Left forelimb (tissue), 1 donor: Measurements from ENCODE around the gene HADH.
"Not testable (repeated sequence)": the region's sequence is repeated elsewhere in the genome, so short reads cannot be mapped to it uniquely, and the experiment has no call there.

Experiments used
- DNase-seq: peaks from one replicate; pipeline ENCODE4 v3.0.0-alpha.2; 2018; ENCODE audit warnings: low spot score

HADH gene

DNA sequence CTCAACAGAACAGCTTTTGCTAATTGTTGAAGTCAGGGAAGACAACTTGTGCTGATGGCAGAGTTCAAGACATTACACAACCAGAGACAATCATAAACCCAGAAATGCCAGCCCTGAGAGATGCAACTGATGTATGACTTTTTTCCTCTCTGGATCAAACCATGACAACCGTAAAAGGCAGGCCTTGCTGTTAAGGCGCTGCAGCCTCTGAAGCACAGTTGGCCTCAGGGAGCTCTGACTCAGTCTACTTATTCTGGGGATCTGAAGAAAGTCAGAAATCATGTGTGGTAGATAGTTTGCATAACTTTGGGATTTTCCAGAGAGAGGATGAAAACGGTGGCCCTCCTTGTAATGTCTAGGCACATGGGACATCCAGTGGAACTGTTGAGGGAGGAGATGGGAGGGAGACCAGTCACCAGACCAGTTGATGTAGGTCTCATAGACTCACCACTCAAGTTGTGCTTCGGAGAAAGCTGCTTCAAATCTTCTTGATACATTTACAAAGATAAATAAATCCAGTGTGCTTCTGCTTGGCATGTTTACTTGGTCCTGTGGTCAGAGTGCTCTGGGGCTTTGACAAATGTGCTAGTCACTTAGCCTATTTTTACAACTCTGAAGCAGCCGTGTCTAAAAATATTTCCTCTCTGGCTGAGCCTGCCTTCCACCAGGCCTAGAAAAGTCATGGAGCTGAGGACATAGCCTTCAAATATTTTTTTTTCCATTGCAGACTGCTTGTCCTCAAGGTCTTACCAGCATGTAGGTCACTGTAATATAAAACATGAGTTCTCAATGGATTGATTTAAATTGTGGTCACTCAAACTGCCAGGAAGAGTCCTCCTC lies 7.5 kb downstream of the HADH start:
- DNase-seq = no peak

DNA sequence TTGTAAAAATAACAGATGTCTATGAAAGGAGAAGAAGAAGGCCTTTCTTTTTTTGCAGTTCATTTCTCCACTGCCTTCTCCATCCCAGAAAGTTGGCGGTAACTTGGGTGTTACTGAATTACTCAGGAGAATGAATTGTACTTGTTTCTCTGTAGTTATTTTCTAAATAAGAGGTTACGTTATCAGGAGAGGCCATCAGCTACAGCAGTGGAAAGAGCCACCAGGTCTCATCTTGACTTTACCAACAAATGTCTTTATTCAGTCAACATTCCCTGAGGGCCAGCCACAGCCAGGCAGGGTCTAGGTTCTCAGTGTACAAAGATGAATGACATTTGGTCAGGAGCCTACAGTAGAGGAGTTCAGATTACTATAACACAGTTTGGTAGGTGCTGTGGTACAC lies 8.1 kb downstream of the HADH start:
- no peak for DNase-seq

GRCh38 chr4:107999932-108000539 lies 10.3 kb downstream of the HADH start:
- no peak for DNase-seq

DNA sequence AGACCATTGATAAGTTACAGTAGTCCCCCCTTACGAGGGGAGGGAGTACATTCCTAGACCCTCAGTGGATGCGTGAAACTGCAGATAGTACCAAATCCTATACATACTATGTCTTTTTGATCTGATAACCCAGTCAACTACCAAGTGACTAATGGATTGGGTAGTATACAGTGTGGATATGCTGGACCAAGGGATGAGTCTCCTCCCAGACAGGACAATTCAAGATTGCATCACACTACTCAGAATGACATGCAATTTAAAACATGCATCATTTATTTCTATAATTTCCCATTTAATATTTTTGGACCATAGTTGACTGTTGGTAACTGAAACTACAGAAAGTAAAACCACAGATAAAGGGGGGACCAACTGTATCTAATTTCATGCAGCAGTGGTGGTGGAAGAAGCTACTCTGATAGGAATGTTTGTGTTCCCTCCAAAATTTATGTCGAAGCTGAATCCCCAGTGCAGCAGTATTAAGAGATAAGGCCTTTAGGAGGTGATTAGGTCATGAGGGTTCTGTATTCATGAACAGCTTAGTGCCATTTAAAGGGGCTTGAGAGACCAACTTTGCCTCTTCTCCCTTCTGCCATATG lies 11.9 kb downstream of the HADH start:
- DNase-seq = no peak

DNA sequence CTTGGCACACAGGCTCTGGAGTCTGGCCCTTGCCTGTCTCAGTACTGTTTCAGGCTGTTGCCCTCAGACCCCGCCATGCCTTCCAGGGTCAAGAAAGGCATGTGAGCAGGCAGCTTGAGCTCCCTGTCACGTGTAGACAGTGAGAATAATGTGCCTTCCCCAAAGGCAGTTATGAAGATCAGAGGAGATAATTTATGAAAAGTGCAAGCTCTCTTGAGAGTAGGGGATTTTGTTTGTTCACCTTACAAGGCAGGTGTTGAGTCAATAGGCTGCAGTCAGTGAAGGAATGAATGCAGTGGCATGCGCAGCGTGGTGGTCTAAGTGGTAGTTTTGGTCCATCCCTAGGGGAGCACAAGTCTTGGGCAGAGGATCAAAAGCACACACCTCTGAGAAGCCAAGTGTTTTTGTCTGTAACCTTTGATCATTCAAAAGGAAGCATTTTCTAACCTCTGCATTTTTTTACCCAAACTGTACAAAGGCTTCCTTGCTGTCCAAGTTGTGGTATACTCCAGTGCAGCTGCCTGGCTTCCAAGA lies 14.4 kb downstream of the HADH start:
- no peak for DNase-seq

DNA sequence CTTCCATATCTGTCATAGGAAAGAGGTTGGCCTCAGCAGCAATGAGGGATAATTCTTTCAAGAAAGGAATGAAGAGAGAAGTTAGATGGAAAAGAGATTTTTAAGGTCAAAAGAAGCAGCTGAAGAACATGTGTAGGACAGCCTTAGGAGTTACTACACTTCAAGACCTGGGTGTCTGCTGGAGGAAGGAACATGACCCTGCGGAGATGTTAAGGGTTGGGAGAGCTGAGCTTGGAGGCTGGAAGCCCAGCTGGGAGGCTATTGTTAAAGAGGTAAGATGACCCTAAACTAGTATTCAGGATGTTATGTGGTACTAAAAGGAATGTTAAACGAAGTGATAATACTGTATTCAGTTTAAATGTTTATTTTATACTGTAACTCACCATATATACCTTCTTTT lies 15.0 kb downstream of the HADH start:
- no peak for DNase-seq

DNA sequence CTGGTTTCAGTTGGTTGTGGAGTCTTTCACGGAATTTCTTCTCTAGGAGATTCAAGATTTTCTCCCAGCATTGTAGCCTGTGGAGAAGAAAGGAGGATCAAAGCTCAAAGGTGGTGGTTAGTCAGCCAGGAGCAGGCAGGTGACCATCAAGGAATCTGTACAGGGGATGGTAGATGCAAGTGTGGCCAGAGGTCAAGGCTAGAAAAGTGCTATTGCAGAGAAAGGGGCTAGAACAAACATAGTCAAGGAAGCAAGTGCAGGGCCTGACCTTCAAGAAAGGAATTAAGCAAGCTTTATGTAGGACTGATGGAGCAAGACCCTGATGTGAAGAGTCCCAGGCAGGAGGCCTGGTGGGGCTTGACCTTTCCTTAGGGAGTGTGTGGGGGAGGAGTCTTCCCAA lies 16.1 kb downstream of the HADH start:
- no peak for DNase-seq

- no peak for DNase-seq
Observed at GRCh38 chr4:108006361-108006760, 16.7 kb downstream of the HADH start.

DNA sequence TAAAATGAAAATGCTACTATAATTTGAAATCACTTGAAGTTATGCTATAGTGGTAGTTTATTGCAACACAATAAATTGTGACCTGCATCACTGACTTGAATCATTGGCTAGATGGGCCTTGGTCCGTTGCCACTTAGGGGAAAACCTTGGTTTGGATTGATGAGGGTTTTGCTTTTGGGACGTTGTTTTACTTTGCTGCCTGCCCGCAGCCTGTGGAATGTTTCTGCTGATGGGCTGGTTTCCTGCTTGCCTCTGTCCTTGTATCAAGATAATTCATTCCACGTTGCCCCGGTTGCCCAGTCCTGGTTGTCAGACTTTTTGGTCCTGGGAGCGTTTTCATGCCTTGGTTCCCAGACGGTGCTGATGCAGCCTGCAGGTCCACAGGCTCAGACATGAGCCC lies 18.3 kb downstream of the HADH start:
- no peak for DNase-seq

DNA sequence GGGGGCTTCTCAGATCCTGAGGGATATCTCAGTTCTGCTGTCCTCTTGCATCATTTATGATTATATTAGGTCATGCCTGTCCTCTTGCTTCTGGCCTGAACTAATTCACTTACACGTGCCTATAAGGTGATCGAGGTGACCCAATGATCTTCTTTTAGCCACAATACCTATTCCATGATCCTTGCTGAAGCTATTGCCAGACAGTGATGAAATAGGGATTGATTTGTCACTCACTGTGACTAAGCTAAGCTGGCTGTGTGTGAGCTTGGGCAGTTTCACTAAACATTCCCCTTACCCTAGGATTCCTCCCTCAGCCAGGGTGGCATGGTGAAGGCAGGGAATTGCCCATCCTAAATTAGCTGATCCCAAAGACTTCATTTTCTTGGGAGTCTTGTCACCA lies 19.0 kb downstream of the HADH start:
- no peak for DNase-seq

GRCh38 chr4:108010167-108010566 lies 20.5 kb downstream of the HADH start:
- DNase-seq = no peak

GRCh38 chr4:108012382-108012781 lies 22.7 kb downstream of the HADH start:
- DNase-seq = not testable (repeated sequence)

DNA sequence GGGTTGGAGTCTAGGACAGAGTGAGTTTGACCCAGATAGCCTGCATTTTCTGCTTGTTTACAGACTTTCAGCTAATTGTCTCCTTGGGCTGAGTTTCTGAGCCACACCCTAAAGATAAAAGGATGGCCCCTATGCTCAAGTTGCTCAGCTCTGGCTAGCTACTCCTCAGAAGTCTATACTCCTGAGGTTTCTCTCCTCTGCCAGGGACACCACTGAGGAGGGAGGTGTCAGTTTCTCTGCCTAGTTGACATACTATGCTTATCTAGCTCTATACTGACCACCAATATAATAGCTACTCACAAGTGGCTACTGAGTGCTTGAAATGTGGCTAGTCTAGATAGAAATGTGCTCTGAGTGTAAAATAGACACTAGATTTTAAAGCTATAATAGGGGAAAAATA lies 23.6 kb downstream of the HADH start:
- DNase-seq = no peak

GRCh38 chr4:108013955-108014354 lies 24.3 kb downstream of the HADH start:
- no peak for DNase-seq

DNA sequence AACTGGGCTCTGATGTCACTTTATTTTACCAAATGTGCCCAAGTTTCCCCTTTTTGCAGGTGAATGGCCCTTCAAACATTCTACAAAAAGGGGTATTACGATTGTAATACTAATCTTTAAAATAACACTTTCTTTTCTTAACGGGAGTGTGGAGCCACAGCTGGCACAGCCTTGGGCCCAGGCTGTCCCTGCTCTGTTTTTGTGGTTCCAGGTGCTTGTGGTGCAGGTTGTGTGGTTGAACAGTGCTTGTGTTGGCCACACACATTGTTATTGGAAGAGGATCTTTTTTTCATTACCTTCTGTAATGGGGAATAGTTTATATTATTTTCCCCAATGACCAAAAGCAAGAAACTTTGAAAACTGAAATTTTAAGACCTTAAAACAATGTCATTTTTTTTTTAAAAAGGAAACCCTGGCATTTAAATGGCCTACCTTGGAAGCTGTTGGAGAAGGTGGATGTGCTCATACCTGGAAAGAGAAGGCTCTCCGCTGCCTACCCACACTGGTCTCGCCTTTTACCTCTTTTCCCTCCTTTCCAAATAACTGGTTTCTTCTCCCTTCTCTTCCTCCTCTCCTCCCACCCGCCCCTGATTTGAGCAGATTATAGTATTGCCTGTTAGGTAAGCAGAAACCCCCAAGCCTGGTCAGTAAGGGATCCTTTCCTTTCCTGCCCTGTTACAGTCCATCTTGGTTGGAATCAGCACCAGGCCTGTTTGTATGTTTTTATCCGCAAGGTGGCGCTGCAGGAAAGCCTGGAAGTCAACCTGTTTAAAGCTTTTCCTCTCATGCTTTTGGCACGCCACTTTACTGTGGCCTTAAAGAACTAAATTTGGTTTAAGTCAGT lies 28.6 kb downstream of the HADH start:
- DNase-seq = peak; percentile 79

DNA sequence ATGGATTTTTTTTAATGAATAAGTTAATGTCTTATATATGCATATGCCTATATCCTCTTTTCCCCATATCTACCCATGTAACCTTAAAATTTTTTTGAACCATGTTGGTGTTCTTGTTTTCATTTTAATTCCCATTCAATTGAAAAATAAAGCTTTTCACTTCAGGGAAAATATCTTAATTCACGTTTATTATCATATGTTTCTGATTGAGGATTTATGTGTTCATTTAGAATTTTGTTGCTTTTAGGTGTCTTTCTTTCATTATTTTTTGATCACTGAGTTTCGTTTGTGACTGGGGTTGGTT lies 29.1 kb downstream of the HADH start:
- no peak for DNase-seq

DNA sequence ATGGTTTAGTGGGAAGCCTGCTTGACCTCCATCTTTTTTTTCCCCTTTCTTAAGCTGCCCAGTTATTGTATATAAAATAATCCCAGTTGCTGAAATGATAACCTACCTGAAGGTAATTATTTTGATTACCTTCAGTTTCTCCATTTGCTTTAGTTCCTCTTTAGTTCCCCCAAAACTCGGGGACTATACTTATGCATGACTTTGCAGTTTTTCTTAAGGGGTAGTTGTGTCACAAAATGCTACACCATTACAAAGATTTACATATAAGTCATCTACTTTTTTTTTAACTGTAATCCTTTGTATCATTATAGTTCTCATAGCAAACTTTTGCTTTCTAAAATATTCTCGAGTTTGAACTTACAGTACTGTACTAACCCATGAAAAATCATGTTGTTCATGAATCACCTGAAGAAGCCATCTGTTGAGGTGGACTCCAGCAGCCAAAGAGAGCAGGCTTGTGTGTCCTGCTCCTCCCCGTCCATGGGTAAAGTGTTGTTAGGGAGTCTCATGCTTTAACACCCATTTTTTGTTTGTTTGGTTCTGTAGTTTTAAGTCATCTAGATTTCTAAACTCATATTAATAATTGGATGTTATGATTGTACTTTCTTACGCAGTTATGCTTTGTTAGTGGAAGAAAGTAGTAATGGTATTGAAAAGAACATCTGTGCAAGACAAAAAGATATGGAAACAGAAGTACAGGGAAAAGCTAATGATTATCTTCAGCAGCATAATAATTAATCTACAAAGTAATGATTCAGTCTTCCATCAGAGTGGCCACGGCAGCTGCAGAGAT lies 34.6 kb downstream of the HADH start:
- no peak for DNase-seq

DNA sequence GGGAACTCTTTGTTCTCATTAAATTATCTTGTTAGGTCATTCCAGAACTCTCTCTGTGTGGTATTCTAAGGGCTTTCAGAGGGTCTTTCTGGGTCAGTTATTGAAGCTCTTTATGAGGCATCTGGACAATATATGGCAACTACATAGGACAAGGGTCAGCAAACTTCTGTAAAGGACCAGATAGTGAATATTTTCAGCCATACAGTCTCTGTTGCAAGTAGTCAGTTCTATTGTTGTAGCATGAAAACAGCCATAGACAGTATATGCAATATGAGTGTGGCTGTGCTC lies 35.1 kb downstream of the HADH start:
- DNase-seq = no peak

GRCh38 chr4:108029016-108029720 lies 39.5 kb downstream of the HADH start:
- no peak for DNase-seq

GRCh38 chr4:108029731-108030130 lies 40.0 kb downstream of the HADH start:
- DNase-seq = no peak

DNA sequence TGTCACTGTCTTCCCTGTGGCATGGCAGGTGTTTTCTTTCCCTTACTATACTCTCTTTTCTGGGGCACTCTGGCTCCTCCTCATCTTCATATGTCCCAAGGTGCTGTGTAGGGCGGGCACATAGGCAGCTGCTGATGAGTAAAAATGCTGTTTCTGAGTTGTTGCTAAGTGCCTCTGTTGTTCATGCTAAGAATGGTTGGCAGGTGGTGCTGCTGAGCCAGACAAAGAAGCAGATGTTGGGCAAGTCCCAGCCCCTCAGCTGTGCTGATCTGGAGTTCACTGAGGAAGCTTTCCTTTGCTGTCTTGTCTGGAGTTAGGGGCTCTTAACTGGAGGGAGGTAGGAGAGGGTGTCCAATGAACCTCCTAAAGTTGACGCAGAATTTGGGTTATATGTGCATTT lies 40.6 kb downstream of the HADH start:
- no peak for DNase-seq
